H9 (cell line): ENCODE measurements around the gene MRPL18. TPM values are rescaled to one million over a fixed set of nuclear protein-coding genes. Genes with fewer than 3 reads are reported as not detected.

Source experiments
- DNase-seq: peaks from one replicate; pipeline ENCODE4 v3.0.0-alpha.2; 2017
- H2AFZ ChIP-seq: one replicate; pipeline ENCODE4 v1.6.1; 2013; ENCODE audit warnings: mild to moderate bottlenecking, low read length, control low read depth, moderate library complexity
- H2AK5ac ChIP-seq: 2 replicates; pipeline ENCODE4 v1.6.1; 2013; ENCODE audit warnings: low read length, control low read depth, mixed read lengths; ENCODE audit not compliant: insufficient read length
- H2BK120ac ChIP-seq: one replicate; pipeline ENCODE4 v1.6.1; 2013; ENCODE audit warnings: low read depth, mild to moderate bottlenecking, low read length, control low read depth, inconsistent platforms; ENCODE audit not compliant: poor library complexity, severe bottlenecking
- H2BK12ac ChIP-seq: 2 replicates; pipeline ENCODE4 v1.6.1; 2013; ENCODE audit warnings: low read length, control low read depth, mixed read lengths, low read depth; ENCODE audit not compliant: insufficient read length
- H2BK15ac ChIP-seq: 2 replicates; pipeline ENCODE4 v1.6.1; 2013; ENCODE audit warnings: low read depth, low read length, control low read depth
- H2BK20ac ChIP-seq: one replicate; pipeline ENCODE4 v1.6.1; 2013; ENCODE audit warnings: low read depth, mild to moderate bottlenecking, low read length, control low read depth, inconsistent platforms; ENCODE audit not compliant: poor library complexity, severe bottlenecking
- H2BK5ac ChIP-seq: 2 replicates; pipeline ENCODE4 v1.6.1; 2013; ENCODE audit warnings: low read length, control low read depth, mixed read lengths; ENCODE audit not compliant: insufficient read length
- H3K14ac ChIP-seq: 2 replicates; pipeline ENCODE4 v1.6.1; 2013; ENCODE audit warnings: low read length, control low read depth; ENCODE audit not compliant: insufficient read depth
- H3K18ac ChIP-seq: 2 replicates; pipeline ENCODE4 v1.6.1; 2013; ENCODE audit warnings: low read depth, mild to moderate bottlenecking, mixed read lengths, low read length, control low read depth; ENCODE audit not compliant: insufficient read length
- H3K23ac ChIP-seq: 2 replicates; pipeline ENCODE4 v1.6.1; 2013; ENCODE audit warnings: low read length, control low read depth, mixed read lengths, low read depth; ENCODE audit not compliant: insufficient read length
- H3K23me2 ChIP-seq: 2 replicates; pipeline ENCODE4 v1.6.1; 2013; ENCODE audit warnings: low read depth, mild to moderate bottlenecking, mixed read lengths, low read length, control low read depth; ENCODE audit not compliant: insufficient read length, poor library complexity, severe bottlenecking
- H3K27ac ChIP-seq: 2 replicates; pipeline ENCODE4 v1.5.1; 2013; ENCODE audit warnings: low read length, control low read depth, mixed read lengths, low read depth; ENCODE audit not compliant: insufficient read length
- H3K27me3 ChIP-seq: 2 replicates; pipeline ENCODE4 v1.6.1; 2013; ENCODE audit warnings: low read length, control low read depth, inconsistent platforms; ENCODE audit not compliant: insufficient read depth
- H3K4ac ChIP-seq: 2 replicates; pipeline ENCODE4 v1.6.1; 2013; ENCODE audit warnings: low read depth, mild to moderate bottlenecking, control low read depth, inconsistent platforms, low read length, moderate library complexity
- H3K4me1 ChIP-seq: 2 replicates; pipeline ENCODE4 v1.6.1; 2013; ENCODE audit warnings: low read length, control low read depth, inconsistent platforms; ENCODE audit not compliant: insufficient read depth
- H3K4me2 ChIP-seq: 2 replicates; pipeline ENCODE4 v1.6.1; 2013; ENCODE audit warnings: low read length, control low read depth, mixed read lengths; ENCODE audit not compliant: insufficient read length, insufficient read depth
- H3K56ac ChIP-seq: 2 replicates; pipeline ENCODE4 v1.6.1; 2013; ENCODE audit warnings: low read depth, mild to moderate bottlenecking, mixed read lengths, low read length, control low read depth; ENCODE audit not compliant: insufficient read length
- H3K79me1 ChIP-seq: 2 replicates; pipeline ENCODE4 v1.6.1; 2013; ENCODE audit warnings: low read depth, mild to moderate bottlenecking, moderate library complexity, low read length, control low read depth, inconsistent platforms; ENCODE audit not compliant: insufficient read depth, poor library complexity, severe bottlenecking
- H3K79me2 ChIP-seq: 2 replicates; pipeline ENCODE4 v1.6.1; 2013; ENCODE audit warnings: low read length, control low read depth, inconsistent platforms; ENCODE audit not compliant: insufficient read depth
- H3K9ac ChIP-seq: 2 replicates; pipeline ENCODE4 v1.6.1; 2013; ENCODE audit warnings: low read length, control low read depth, mixed read lengths; ENCODE audit not compliant: insufficient read length; ENCODE audit errors: extremely low read depth
- H3K9me3 ChIP-seq: one replicate; pipeline ENCODE4 v1.6.1; 2013; ENCODE audit warnings: low read depth, low read length, inconsistent platforms; ENCODE audit not compliant: control insufficient read depth
- H3T11ph ChIP-seq: one replicate; pipeline ENCODE4 v1.6.1; 2013; ENCODE audit warnings: mild to moderate bottlenecking, low read length, control low read depth, inconsistent platforms
- H4K20me1 ChIP-seq: one replicate; pipeline ENCODE4 v1.6.1; 2013; ENCODE audit not compliant: control insufficient read depth, insufficient read length, insufficient read depth
- H4K5ac ChIP-seq: 2 replicates; pipeline ENCODE4 v1.6.1; 2013; ENCODE audit warnings: low read depth, mild to moderate bottlenecking, mixed read lengths, low read length, control low read depth; ENCODE audit not compliant: insufficient read length
- H4K8ac ChIP-seq: replicated peaks from 2 replicates; pipeline ENCODE4 v1.6.1; 2013; ENCODE audit warnings: low read length, control low read depth, mixed read lengths, low read depth; ENCODE audit not compliant: insufficient read length
- H4K91ac ChIP-seq: 2 replicates; pipeline ENCODE4 v1.6.1; 2013; ENCODE audit warnings: low read depth, mild to moderate bottlenecking, moderate library complexity, mixed read lengths, low read length, control low read depth; ENCODE audit not compliant: insufficient read length
- H3K27ac Mint-ChIP-seq, 3 experiments: 2 replicates in 2 of 3; 3 replicates in 1 of 3; pipeline ENCODE4 v1.8.0; 2020 to 2021; ENCODE audit warnings: mixed read lengths in 3 of 3, mild to moderate bottlenecking in 1 of 3, moderate library complexity in 1 of 3
- H3K27me3 Mint-ChIP-seq: 2 replicates; pipeline ENCODE4 v1.8.0; 2021; ENCODE audit warnings: low read depth, mild to moderate bottlenecking, moderate library complexity, mixed read lengths
- H3K36me3 Mint-ChIP-seq, 3 experiments: 2 replicates in 2 of 3; 3 replicates in 1 of 3; pipeline ENCODE4 v1.8.0; 2020 to 2021; ENCODE audit warnings: low read depth in 3 of 3, mixed read lengths in 3 of 3; ENCODE audit not compliant: insufficient read depth in 1 of 3
- H3K4me1 Mint-ChIP-seq, 2 experiments: 2 replicates each; pipeline ENCODE4 v1.8.0; 2020; ENCODE audit warnings: mixed read lengths in 2 of 2
- H3K4me3 Mint-ChIP-seq, 2 experiments: 2 replicates in 1 of 2; 3 replicates in 1 of 2; pipeline ENCODE4 v1.8.0; 2020 to 2021; ENCODE audit warnings: mild to moderate bottlenecking in 2 of 2, mixed read lengths in 2 of 2, moderate library complexity in 1 of 2
- H3K9me3 Mint-ChIP-seq, 2 experiments: 2 replicates in 1 of 2; 3 replicates in 1 of 2; pipeline ENCODE4 v1.8.0; 2020; ENCODE audit warnings: mild to moderate bottlenecking in 2 of 2, mixed read lengths in 2 of 2, moderate library complexity in 1 of 2
- WGBS: extraction: QIAGEN DNeasy Blood & Tissue Kit; methylation state at CpG from one replicate; pipeline ENCODE4 v1.1.7; 2013; ENCODE audit warnings: missing lambda C conversion rate, low lambda C conversion rate, mixed read lengths; ENCODE audit not compliant: insufficient read length; ENCODE audit errors: extremely low coverage; 5-methylcytosine and 5-hydroxymethylcytosine counted together
- total RNA-seq: library from RNA; stranded (reverse); gene quantifications from 2 replicates; pipeline ENCODE4 v1.2.1, GENCODE V29; 2021
- TF ChIP-seq, protein P1 (sequence below): fragments of 200-600 bp; sonication (generic); conservative IDR thresholded peaks from 3 replicates; pipeline ENCODE4 v1.8.0; 2021; ENCODE audit warnings: antibody characterized with exemption, mild to moderate bottlenecking

Gene MRPL18
- total RNA-seq, 1 experiment from 2014 or later: 88.8 TPM

DNA sequence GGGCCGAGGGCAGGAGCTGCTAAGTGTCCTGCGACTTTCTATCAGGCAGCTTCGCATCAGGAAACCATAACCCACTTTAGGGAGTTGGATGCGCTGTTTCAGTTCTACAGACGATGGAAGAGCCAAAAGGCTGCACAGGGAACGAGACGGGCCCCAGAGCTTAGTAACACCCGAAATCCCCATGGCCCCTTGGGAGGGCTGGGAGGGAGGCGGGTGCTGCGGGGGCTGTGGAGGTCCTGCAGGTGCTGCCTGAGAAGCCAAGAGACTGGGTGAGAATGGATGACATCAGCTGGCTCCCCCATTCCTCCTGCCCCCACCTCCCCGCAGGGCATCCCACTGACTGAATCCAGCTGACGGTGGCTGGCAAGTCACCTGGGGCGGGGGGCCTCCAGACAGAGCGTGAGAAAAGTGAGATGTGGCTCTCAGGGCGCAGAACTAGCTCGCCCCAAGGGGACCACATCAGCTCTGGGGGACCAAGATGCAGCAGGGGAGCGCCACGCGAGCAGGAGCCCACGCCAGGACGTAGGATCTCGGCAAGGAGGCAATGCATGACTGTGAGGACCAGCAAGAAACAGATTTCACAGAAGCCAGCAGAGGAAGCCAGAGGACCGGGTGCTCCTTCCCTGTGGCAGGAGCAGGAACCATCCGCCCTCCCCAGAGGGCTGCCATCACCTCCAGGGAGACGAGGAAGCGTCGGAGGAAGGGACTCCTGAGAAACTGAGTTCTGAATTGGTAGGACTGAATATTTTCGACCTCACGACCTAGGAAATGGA, 46.6 kb downstream of the MRPL18 start:
- Mint-ChIP-seq H3K27me3 (no peaks in the 10 kb centered on the region; the same call in 1 of the 2 replicates), H3K4me3 (no peak overlapping the region), H3K36me3 (no peaks in the 10 kb centered on the region), H3K4me1 (peaks cover 46 to 49% of the 10 kb centered on the region in 2 experiments), H3K27ac (peak overlapping the region in 1 of 3 experiments; percentile 69; a peak in 3 of 7 replicates), H3K9me3 (no peaks in the 10 kb centered on the region)
- no peak overlapping the region for H2BK20ac ChIP-seq
- no peak overlapping the region for H2BK15ac ChIP-seq
- H2AK5ac ChIP-seq: no peak overlapping the region
- TF ChIP-seq, protein P1, sequence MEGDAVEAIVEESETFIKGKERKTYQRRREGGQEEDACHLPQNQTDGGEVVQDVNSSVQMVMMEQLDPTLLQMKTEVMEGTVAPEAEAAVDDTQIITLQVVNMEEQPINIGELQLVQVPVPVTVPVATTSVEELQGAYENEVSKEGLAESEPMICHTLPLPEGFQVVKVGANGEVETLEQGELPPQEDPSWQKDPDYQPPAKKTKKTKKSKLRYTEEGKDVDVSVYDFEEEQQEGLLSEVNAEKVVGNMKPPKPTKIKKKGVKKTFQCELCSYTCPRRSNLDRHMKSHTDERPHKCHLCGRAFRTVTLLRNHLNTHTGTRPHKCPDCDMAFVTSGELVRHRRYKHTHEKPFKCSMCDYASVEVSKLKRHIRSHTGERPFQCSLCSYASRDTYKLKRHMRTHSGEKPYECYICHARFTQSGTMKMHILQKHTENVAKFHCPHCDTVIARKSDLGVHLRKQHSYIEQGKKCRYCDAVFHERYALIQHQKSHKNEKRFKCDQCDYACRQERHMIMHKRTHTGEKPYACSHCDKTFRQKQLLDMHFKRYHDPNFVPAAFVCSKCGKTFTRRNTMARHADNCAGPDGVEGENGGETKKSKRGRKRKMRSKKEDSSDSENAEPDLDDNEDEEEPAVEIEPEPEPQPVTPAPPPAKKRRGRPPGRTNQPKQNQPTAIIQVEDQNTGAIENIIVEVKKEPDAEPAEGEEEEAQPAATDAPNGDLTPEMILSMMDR: no peak
- H3T11ph ChIP-seq: no peak overlapping the region
- no peak overlapping the region for H3K23ac ChIP-seq
- no peaks in the 10 kb centered on the region for H3K79me2 ChIP-seq
- H3K9ac ChIP-seq: no peak overlapping the region
- no CpG with 5 or more reads among the region's 29 CpGs for WGBS
- no peak overlapping the region for H2BK5ac ChIP-seq
- no peaks in the 10 kb centered on the region for H3K27me3 ChIP-seq
- no peak overlapping the region for H2BK120ac ChIP-seq
- H3K14ac ChIP-seq: 0 out of 2 replicates have a peak overlapping the region, but pooled peaks have one; percentile 60
- no peak overlapping the region for H3K18ac ChIP-seq
- no peaks in the 10 kb centered on the region for H3K9me3 ChIP-seq
- H4K8ac ChIP-seq: no peak overlapping the region
- no peak for DNase-seq
- no peak overlapping the region for H2AFZ ChIP-seq
- no peak overlapping the region for H3K27ac ChIP-seq
- peaks cover 11% of the 10 kb centered on the region; the same call in 1 of the 2 replicates for H3K4me1 ChIP-seq
- no peak overlapping the region for H3K4ac ChIP-seq
- no peak overlapping the region for H3K56ac ChIP-seq
- no peak overlapping the region for H3K4me2 ChIP-seq
- H3K23me2 ChIP-seq: no peaks in the 10 kb centered on the region
- no peak overlapping the region for H2BK12ac ChIP-seq
- no peak overlapping the region for H4K91ac ChIP-seq
- H3K79me1 ChIP-seq: no peaks in the 10 kb centered on the region
- no peak overlapping the region for H4K5ac ChIP-seq
- no peaks in the 10 kb centered on the region for H4K20me1 ChIP-seq
